ENCODE data around the gene WDR83.

WDR83 gene

DNA sequence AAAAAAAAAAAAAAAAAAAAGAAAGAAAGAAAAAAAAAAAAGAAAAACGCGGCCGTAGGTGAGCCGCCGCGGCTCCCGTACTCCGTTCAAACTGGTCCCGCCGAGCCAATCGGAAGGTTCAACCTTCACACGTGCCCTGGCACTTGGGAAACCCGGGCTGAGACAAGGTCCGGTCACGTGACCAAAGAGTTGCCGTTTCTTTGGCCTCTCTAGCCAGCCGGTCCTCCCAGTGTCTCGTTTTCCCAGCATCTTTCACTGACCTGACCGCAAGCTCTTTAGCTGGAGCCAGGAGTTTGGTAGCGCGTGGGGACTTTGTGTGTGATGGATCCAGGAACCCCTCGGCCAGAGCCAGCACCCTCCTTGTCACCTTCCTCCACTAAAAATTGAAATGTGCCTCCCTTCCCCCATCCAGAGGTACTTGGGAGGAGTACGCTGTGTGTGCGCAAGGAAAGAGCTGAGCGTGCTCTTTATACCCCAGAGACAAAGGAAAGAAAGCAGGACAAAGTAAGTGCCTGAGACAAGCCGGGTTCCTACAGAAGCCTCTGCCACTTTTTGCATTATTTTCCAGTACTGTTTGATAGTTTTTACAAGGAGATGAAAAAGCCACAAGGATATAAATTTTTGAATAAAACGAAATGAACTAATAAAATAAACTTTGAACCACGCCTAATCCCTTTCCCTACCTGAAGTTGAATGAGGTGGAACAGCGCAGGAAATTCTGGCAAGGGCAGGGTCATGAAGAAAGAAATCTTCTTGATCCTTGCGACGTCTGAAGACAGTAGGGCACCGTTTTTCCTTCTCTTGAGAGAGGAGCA, 56.2 kb downstream of the WDR83 start:
- Mint-ChIP-seq H3K4me1 (peaks cover 24 to 51% of the 10 kb centered on the region in 2 donors), H3K4me3 (peak overlapping the region; percentile 90 to 91), H3K9me3 (no peaks in the 10 kb centered on the region), H3K36me3 (peaks cover 20 to 41% of the 10 kb centered on the region in 2 donors), H3K27me3 (no peaks in the 10 kb centered on the region), H3K27ac (peak overlapping the region; percentile 89)
- ATAC-seq (replicated peaks), result peak; percentile 88 to 89
- DNase-seq, result peak; percentile 91

DNA sequence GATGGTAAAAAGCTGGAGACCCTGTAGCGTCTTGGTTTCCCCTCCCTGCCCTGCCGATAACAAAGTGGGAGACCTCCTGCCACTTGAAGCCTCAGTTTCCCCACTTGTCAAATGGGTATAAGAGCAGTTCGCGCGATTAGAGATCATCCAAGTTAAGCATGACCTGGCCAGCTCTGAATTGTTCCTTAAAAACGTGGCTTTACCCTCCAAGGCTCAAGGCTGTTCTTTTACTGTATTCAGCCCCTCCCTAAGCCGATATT, 56.7 kb downstream of the WDR83 start:
- ATAC-seq (replicated peaks) (peak; percentile 10 to 19), DNase-seq (no peak)
- Mint-ChIP-seq H3K27ac (peak overlapping the region; percentile 89), H3K9me3 (no peaks in the 10 kb centered on the region), H3K36me3 (peaks cover 26 to 46% of the 10 kb centered on the region in 2 donors), H3K27me3 (no peaks in the 10 kb centered on the region), H3K4me3 (peak overlapping the region; percentile 90 to 91), H3K4me1 (peaks cover 24 to 54% of the 10 kb centered on the region in 2 donors)

DNA sequence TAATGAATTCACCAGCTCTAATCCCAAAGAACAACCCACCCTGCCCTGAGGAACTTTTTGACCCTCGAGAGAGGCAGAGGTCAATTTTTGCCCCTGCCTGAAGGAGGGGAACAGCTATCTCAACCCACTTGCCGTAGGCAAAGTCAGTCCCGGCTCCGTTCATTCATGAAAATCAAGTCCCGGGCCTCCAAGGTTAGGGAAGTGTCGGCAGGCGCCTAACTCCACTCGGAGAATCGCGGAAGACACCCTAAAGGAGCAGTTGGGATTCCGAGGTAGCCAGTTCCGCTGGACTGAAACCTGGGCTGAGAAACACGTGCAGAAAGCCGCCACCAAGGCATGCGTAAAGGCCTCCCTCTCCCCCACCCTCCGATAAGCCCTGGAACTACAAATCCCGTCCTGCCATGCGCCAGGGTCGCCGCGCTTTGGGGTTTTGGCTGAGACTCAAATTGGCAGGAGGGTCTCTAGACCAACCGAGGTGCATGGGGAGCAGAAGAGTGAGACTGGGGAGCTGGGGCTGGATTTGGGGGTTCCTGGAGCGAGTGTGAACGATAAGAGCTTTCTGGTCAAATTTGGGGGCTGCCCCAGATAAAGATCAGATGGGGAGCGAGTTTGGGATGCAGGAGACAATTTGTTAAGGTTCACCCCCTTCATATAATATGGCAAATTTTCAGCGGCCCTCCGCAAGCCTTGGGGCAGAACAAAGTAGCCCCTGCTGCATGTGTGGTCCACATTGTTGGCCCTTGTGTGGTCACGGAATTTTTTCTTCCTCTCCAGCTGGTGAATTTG, 57.2 kb downstream of the WDR83 start, which contains the start of gene TNPO2:
Gene TNPO2, minus strand, starts transcription at position 292 of the 786 bp plus-strand sequence. CDS start 2,955 bp downstream, outside the sequence.
- Mint-ChIP-seq H3K4me3 (peak within 1 kb of the TSS; percentile 90 to 91), H3K36me3 (peaks cover 25 to 45% of the 10 kb centered on the region in 2 donors), H3K4me1 (peaks cover 23 to 54% of the 10 kb centered on the region in 2 donors), H3K27me3 (no peaks in the 10 kb centered on the region), H3K27ac (peak within 1 kb of the TSS; percentile 89), H3K9me3 (no peaks in the 10 kb centered on the region)
- ATAC-seq (replicated peaks), result peak; percentile 64 to 68
- DNase-seq, result peak; percentile 53

Data from stimulated activated naive B cell treated with anti-CD40 and anti-IgM and Interleukin-4, amounts not matched to agents 10 μg/mL and 1 μg/mL and 100 μg/mL, for 72 hours (primary cell).